Endometrial microvascular endothelial cells (primary cell): Measurements from ENCODE around the gene KLF12. TPM values are rescaled to one million over a fixed set of nuclear protein-coding genes. Genes with fewer than 3 reads are reported as not detected.

Source experiments
- in situ Hi-C: cut with HindIII; loops from 2 replicates; pipeline ENCODE4 v1.10.0; 2017; ENCODE audit warnings: low sequenced_read_pairs, low pct_unique_long_range_greater_than_20kb; ENCODE audit errors: inconsistent ontology term
- total RNA-seq: library from RNA; depleted of rRNA; stranded (reverse); fragments of >200 nt; gene quantifications from one replicate; pipeline ENCODE4 v1.2.3, GENCODE V29; 2015; ENCODE audit errors: inconsistent ontology term

Gene KLF12
- total RNA-seq, 1 donor from 2014 or later, result 5.8 TPM

- in situ Hi-C loops, result no loop called here
Observed at GRCh38 chr13:74107598-74107997, 26.6 kb downstream of the KLF12 start.

- in situ Hi-C loops, result no loop called here
Observed at GRCh38 chr13:74105871-74106270, 28.3 kb downstream of the KLF12 start.

DNA sequence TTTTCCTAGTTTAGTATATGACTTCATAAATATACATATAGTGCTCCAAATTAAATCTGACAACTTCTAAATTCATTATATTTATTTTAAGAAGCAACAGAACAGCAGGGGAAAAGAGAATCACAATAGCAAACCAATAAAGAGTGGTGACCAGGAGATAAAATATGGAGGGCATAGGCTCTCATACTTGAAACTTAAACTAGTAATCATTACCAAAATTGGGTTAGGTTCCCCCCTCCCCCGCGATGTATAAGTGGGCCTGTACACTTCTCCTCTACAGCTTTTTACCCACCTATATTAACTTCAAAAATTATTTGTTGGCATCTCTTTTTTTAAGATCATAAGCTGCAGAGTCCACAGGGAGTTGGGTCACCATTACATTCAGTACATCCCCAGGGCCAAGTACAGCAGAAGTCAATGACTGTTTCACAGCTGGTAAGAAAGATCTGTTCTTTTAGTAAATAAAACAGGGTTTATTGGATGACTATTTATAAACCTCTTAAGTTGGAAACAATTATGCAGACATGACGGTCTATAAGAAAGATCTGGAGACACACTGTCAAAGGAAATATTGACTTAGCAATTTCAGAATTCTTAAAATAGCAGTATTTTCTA, 29.4 kb downstream of the KLF12 start:
- in situ Hi-C loops, result no loop called here

- in situ Hi-C loops, result no loop called here
Observed at GRCh38 chr13:74103970-74104555, 30.1 kb downstream of the KLF12 start.

DNA sequence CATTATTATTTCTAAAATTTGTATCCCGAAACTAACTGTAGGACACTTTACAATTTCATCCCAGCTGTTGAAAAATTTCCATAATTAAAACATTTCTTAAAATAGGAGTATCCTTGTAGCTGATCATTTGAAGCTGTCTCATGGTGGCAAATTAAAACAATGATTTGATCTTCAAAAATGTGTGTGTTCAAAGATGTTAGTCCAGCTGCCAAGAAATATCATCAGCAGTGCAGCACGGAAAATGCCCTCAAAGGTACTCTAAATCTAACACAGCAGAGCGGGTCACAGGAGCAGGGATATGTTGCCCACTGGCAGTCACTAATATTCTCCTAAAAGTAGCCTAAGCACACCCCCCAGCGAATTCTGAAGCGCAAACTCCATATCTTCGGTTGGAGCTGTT, 31.0 kb downstream of the KLF12 start:
- in situ Hi-C loops, result no loop called here

DNA sequence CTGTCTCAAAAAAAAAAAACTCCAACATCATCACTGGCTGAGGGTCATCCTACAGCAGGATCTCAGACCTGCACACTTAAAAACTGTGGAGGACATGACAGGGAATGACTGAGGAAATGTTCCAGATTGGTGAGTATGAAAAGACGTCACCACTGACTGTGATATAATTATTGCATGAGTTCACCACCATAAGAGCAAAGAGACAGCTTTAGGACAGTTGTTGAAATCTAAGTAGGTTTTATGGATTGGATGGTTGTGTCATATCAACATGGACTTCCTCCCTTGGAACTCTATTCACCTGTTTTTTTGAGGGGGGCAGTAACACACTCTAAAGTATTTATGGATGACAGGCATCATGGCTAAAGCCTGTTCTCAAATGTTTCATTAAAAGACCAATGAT, 31.5 kb downstream of the KLF12 start:
- in situ Hi-C loops, result no loop called here

GRCh38 chr13:74101436-74101835, 32.8 kb downstream of the KLF12 start:
- in situ Hi-C loops, result no loop called here

DNA sequence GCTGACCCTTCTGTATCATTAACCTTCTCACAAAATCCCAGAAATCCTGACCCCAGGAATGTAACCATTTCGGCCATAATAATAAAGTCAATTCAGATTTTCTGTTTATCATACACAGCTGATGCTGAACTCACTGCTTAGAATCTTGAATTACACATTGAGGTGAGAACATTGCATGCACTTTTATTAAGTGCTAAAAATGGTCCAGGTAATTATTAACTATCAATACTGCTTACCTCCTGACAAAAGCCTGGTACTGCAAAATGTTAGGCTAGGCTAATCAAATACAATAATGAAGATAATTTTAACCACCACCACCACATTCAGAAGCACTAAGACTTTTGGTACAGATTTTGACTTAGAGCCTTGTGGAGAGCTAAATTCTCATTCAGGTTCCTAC, 36.1 kb downstream of the KLF12 start:
- in situ Hi-C loops, result no loop called here

DNA sequence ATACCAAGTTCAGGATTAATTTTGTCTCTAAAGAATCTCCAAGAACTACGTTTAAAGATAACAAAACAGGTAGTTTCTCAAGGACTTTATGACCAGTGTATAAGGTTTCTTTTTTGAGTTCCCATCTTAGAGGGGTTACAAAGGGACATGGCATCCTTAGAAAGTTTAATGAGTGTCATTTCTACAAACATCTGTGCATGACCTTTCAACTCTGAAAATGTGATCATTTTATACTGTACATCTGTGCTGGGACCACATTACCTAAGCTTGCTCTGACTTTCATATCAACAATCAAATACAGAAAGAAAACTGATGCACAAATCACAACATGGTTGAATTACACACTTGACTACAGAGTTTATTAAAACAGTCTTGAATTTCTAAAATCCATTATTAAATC, 37.1 kb downstream of the KLF12 start:
- in situ Hi-C loops, result no loop called here

GRCh38 chr13:74093691-74094090, 40.5 kb downstream of the KLF12 start:
- in situ Hi-C loops, result no loop called here

DNA sequence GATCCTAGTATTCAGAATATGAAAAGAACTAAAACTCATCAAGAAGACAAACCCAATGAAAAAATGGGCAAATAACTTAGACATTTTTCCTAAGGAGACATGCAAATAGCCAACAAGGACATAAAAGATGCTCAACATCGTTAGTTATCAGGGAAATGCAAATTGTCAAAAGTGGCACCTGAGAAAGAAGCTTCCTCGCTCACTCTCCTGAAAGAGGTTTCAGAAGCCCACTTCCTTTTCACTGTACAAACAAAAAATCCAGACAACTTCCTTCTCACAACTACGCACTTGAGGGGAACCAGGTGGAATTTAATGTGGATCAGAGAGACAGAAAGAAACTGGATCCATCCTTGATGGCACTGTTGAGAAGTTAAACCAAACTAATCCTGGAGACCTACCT, 41.5 kb downstream of the KLF12 start:
- in situ Hi-C loops, result no loop called here

DNA sequence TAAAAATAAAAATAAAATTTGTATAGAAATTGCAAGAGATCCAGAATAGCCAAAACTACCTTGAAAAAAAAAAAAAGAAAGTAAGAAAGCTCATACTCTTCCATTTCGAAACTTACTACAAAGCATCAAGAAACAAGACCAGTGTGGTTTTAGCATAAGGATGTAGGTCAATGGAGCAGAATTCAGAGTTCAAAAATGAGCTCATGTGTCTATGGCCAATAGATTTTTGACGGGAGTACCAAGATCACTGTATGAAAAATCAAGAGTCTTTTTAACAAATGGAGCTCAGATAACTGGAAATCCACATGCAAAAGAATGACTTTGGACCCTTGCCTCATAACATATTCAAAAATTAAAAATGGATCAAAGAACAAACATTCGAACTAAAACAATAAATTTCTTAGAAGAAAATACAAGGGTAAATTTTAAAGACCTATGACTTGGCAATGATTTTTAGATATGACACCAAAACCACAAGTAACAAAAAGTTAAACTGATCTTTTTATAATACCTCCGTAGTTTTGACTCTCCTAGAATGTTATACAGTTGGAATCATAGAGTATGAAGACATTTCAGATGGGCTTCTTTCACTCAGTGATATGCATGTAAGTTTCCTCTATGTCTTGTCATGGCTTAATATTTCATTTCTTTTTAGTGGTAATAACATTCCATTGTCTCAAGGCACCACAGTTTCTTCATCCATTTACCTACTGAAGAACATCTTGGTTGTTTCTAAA, 43.2 kb downstream of the KLF12 start:
- in situ Hi-C loops, result no loop called here

GRCh38 chr13:74090397-74090796, 43.8 kb downstream of the KLF12 start:
- in situ Hi-C loops, result no loop called here

DNA sequence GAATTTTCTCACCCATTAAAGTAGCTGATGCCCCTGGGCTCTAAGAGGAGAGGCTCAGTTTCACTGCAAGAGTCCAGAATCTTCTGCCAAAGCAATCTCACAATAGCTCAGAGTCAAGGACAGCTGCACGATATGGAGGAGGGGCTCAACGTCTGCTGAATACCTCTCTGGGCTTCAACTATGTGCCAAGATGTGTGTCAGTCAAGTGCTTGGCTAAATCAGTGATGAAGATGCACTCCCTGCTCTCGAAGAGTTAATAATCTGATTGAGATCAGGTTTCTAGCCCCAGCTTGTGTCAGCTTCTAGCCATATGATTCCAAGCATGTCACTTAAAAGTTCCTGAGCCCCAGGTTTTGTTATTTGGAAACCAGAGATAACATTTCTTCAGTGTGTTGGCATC, 46.8 kb downstream of the KLF12 start:
- in situ Hi-C loops, result no loop called here
